HL-60 (cell line): ENCODE measurements around the gene COX6B2.

ENCODE experiments used
- DNase-seq, 2 experiments: peaks; one replicate each; pipeline ENCODE4 v3.0.0-alpha.2; 2010 to 2020; ENCODE audit warnings: low read depth in 1 of 2, low spot score in 1 of 2
- H3K27ac ChIP-seq: fragments of 250-450 bp; sonication (Bioruptor Pico); replicated peaks from 2 replicates; pipeline ENCODE4 v1.5.1; 2020; ENCODE audit warnings: mild to moderate bottlenecking, moderate library complexity
- H3K27me3 ChIP-seq: fragments of 250-450 bp; sonication (Bioruptor Pico); 2 replicates; pipeline ENCODE4 v1.5.1; 2021; ENCODE audit warnings: mild to moderate bottlenecking, moderate library complexity; ENCODE audit not compliant: insufficient read depth, poor library complexity, severe bottlenecking
- H3K4me3 ChIP-seq: replicated peaks from 2 replicates; pipeline ENCODE4 v1.5.1; 2011; ENCODE audit warnings: mild to moderate bottlenecking, control low read depth, low read length; ENCODE audit not compliant: insufficient read depth
- GABPA ChIP-seq: IDR thresholded peaks from 2 replicates; pipeline ENCODE4 v1.6.1; 2012; ENCODE audit warnings: low read depth
- POLR2AphosphoS5 ChIP-seq: IDR thresholded peaks from 2 replicates; pipeline ENCODE4 v1.6.1; 2012; ENCODE audit warnings: low read depth
- SPI1 ChIP-seq: IDR thresholded peaks from 2 replicates; pipeline ENCODE4 v1.6.1; 2012; ENCODE audit warnings: low read depth, mild to moderate bottlenecking, borderline replicate concordance
- TF ChIP-seq, protein P1 (sequence below): IDR thresholded peaks from one replicate; pipeline ENCODE4 v1.5.1; 2011; ENCODE audit warnings: low read length, control low read depth, inconsistent platforms; ENCODE audit not compliant: insufficient read depth
- TF ChIP-seq, protein P2 (sequence below): IDR thresholded peaks from 2 replicates; pipeline ENCODE4 v1.6.1; 2012; ENCODE audit warnings: low read depth; ENCODE audit not compliant: insufficient replicate concordance

The COX6B2 gene

DNA sequence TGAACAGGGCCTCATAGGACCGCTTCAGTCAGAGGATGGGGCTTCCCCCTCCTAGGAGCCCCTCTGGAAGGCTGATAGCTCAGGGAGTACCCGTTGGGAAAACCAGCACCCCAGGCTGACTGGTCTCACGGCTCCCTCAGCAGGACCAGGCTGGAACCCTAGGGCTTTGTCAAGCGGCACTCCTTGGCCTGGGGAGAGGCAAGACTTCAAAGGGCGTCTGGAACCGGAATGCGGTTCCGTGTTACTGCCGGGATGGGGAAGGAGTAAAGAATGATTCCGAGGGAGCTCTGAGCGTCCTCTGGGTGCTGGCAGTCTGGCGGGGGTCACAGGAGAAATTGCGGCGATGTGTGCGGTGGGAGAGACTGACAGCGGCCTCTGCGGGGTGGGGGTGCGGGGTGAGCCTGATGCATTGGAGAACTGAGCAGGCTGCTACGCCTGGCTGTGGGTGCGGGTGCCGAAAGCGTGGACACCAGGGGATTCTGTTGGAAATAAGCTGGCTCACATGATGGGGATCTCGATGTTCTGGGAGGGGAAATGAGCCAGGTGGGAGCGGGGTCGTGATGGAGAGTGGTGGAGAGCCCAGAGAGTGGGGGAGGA is 1.9 kb downstream of the COX6B2 start:
- no peak for TF ChIP-seq POLR2AphosphoS5
- TF ChIP-seq, protein P1, sequence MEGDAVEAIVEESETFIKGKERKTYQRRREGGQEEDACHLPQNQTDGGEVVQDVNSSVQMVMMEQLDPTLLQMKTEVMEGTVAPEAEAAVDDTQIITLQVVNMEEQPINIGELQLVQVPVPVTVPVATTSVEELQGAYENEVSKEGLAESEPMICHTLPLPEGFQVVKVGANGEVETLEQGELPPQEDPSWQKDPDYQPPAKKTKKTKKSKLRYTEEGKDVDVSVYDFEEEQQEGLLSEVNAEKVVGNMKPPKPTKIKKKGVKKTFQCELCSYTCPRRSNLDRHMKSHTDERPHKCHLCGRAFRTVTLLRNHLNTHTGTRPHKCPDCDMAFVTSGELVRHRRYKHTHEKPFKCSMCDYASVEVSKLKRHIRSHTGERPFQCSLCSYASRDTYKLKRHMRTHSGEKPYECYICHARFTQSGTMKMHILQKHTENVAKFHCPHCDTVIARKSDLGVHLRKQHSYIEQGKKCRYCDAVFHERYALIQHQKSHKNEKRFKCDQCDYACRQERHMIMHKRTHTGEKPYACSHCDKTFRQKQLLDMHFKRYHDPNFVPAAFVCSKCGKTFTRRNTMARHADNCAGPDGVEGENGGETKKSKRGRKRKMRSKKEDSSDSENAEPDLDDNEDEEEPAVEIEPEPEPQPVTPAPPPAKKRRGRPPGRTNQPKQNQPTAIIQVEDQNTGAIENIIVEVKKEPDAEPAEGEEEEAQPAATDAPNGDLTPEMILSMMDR = no peak
- TF ChIP-seq, protein P2, sequence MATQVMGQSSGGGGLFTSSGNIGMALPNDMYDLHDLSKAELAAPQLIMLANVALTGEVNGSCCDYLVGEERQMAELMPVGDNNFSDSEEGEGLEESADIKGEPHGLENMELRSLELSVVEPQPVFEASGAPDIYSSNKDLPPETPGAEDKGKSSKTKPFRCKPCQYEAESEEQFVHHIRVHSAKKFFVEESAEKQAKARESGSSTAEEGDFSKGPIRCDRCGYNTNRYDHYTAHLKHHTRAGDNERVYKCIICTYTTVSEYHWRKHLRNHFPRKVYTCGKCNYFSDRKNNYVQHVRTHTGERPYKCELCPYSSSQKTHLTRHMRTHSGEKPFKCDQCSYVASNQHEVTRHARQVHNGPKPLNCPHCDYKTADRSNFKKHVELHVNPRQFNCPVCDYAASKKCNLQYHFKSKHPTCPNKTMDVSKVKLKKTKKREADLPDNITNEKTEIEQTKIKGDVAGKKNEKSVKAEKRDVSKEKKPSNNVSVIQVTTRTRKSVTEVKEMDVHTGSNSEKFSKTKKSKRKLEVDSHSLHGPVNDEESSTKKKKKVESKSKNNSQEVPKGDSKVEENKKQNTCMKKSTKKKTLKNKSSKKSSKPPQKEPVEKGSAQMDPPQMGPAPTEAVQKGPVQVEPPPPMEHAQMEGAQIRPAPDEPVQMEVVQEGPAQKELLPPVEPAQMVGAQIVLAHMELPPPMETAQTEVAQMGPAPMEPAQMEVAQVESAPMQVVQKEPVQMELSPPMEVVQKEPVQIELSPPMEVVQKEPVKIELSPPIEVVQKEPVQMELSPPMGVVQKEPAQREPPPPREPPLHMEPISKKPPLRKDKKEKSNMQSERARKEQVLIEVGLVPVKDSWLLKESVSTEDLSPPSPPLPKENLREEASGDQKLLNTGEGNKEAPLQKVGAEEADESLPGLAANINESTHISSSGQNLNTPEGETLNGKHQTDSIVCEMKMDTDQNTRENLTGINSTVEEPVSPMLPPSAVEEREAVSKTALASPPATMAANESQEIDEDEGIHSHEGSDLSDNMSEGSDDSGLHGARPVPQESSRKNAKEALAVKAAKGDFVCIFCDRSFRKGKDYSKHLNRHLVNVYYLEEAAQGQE = no peak
- TF ChIP-seq SPI1 = no peak
- no peak for TF ChIP-seq GABPA
- H3K27me3 ChIP-seq = peaks cover 23% of the 10 kb centered on the region
- no peak for DNase-seq
- no peak overlapping the region for H3K4me3 ChIP-seq
- no peak overlapping the region for H3K27ac ChIP-seq

DNA sequence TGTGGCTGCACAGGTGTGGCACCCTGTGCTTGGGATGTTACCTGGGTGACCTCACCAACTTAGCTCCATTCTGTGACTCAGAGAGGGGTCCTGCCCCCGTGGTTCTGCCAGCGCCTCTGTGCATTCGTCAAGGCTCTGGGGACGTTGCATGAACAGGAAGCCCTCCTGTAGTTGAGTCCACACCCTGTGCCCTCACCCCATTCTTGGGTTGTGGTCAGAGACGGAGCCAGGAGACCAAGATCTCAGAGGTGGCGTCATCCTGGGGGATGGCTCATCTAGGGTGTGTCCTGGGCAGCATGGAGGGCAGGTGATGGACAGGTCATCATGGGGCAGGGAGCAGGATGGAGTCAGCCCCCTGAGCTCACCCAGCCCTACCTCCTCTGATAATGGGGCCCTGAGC is 2.5 kb downstream of the COX6B2 start:
- Histone ChIP-seq H3K27ac (no peak overlapping the region), H3K4me3 (no peak overlapping the region), H3K27me3 (peaks cover 23% of the 10 kb centered on the region)
- DNase-seq = no peak
- TF ChIP-seq, protein P1 = no peak
- TF ChIP-seq SPI1 = no peak
- no peak for TF ChIP-seq GABPA
- TF ChIP-seq POLR2AphosphoS5 = no peak
- TF ChIP-seq, protein P2 = no peak

DNA sequence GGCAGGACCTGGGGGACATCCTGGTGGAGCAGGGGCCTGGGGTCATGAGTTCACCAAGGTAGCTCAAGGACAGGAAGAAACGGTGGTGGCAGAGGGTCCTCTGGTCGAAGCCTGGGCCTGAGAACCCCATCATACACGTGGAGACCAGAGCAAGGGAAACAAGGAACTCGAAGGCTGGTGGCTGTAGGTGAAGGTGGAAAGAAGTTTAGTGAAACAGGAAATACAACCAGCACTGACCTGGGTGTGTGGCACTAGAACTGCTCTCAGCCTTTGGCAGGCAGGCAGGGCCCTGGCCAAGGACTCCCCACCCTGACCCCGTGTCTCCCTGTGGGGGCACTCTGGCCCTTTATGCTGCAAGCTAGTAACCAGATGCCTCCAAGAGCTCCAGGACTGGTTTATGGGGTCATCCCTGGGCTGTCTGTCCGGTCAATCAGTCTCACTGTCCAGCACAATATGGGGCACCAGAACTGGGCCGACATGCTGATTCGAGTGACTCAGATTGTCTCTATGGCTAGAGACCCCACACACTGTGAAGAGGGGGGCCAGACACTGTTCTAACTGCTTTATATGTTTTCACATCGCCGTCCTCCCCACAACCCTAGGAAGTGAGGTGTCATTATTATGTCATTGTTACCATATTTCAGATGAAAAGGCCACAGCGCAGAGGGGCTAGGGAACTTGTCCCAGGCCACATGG is 3.8 kb downstream of the COX6B2 start:
- H3K27ac ChIP-seq = no peak overlapping the region
- no peak for DNase-seq
- TF ChIP-seq, protein P1 = no peak
- TF ChIP-seq, protein P2 = no peak
- TF ChIP-seq POLR2AphosphoS5 = no peak
- TF ChIP-seq SPI1 = no peak
- TF ChIP-seq GABPA = no peak
- no peak overlapping the region for H3K4me3 ChIP-seq
- H3K27me3 ChIP-seq = peaks cover 23% of the 10 kb centered on the region
